Endothelial cell of umbilical vein (primary cell): ENCODE measurements around the gene PRSS48. TPM values are rescaled to one million over a fixed set of nuclear protein-coding genes. Genes with fewer than 3 reads are reported as not detected.

Experiments
- BruUV-seq: library from RNA; stranded (reverse); fragments of 400-500 nt; replicated peaks from 2 replicates; lab custom pipeline; 2021; lab: Mats Ljungman, UMichigan
- CTCF ChIA-PET: fragments of 300-600, 350-600 bp; sonication (Branson Sonifier 250); formaldehyde crosslinking; loops from one replicate; lab custom pipeline; 2021; ENCODE audit warnings: antibody characterized with exemption, inconsistent platforms; lab: Charles Lee
- POLR2A ChIA-PET: fragments of 300-600, 350-600 bp; sonication (Branson Sonifier 250); formaldehyde crosslinking; loops from one replicate; lab custom pipeline; 2021; ENCODE audit warnings: antibody characterized with exemption, inconsistent platforms; lab: Charles Lee
- DNase-seq: peaks from one replicate; pipeline ENCODE4 v3.0.0-alpha.2; 2011; ENCODE audit warnings: low read depth, low spot score
- FAIRE-seq: peaks from 2 replicates; lab custom pipeline; 2011; peaks lifted over from hg19 to GRCh38; lab: Jason Lieb, UNC
- H2AFZ ChIP-seq: 2 replicates; pipeline ENCODE4 v1.6.0; 2012; ENCODE audit warnings: low read depth, low read length, control low read depth, inconsistent platforms
- H3K27ac ChIP-seq: 2 replicates; pipeline ENCODE4 v1.5.1; 2011; ENCODE audit warnings: low read depth, mild to moderate bottlenecking, control low read depth, low read length, moderate library complexity; ENCODE audit not compliant: insufficient read depth
- H3K27me3 ChIP-seq, 2 experiments: 2 replicates each; pipeline versions ENCODE4 v1.6.0 to v1.6.1; 2011; ENCODE audit warnings: low read length in 2 of 2, mixed read lengths in 1 of 2; ENCODE audit not compliant: control insufficient read depth in 2 of 2, insufficient read depth in 2 of 2
- H3K36me3 ChIP-seq, 2 experiments: 2 replicates in 1 of 2; 3 replicates in 1 of 2; pipeline ENCODE4 v1.5.1; 2011; ENCODE audit warnings: low read length in 2 of 2, mild to moderate bottlenecking in 1 of 2, moderate library complexity in 1 of 2; ENCODE audit not compliant: control insufficient read depth in 2 of 2, insufficient read depth in 2 of 2; ENCODE audit errors: extremely low read depth in 1 of 2
- H3K4me1 ChIP-seq: 3 replicates; pipeline ENCODE4 v1.5.1; 2011; ENCODE audit warnings: mild to moderate bottlenecking, low read length; ENCODE audit not compliant: control insufficient read depth, insufficient read depth; ENCODE audit errors: extremely low read depth
- H3K4me2 ChIP-seq: 2 replicates; pipeline ENCODE4 v1.6.1; 2011; ENCODE audit warnings: low read length, control low read depth, mixed read lengths; ENCODE audit not compliant: insufficient read depth
- H3K4me3 ChIP-seq, 3 experiments: fragments of 200-600 bp in 1 of 3; sonication (generic), shearing (Covaris generic) in 1 of 3; replicated peaks in 1 of 3; 2 replicates each; pipeline ENCODE4 v1.5.1; 2011 to 2016; ENCODE audit warnings: control low read depth in 3 of 3, low read length in 3 of 3, mild to moderate bottlenecking in 2 of 3, inconsistent platforms in 1 of 3, low read depth in 1 of 3, moderate library complexity in 1 of 3; ENCODE audit not compliant: insufficient read depth in 1 of 3
- H3K79me2 ChIP-seq: 2 replicates; pipeline ENCODE4 v1.6.0; 2012; ENCODE audit warnings: low read length, inconsistent platforms; ENCODE audit not compliant: control insufficient read depth, insufficient read depth
- H3K9ac ChIP-seq: replicated peaks from 2 replicates; pipeline ENCODE3; 2011; ENCODE audit warnings: low read length, control low read depth; ENCODE audit not compliant: insufficient read depth; ENCODE audit errors: extremely low read depth
- H3K9me1 ChIP-seq: replicated peaks from 3 replicates; pipeline ENCODE4 v1.6.0; 2011; ENCODE audit warnings: mild to moderate bottlenecking, low read length; ENCODE audit not compliant: control insufficient read depth, insufficient read depth; ENCODE audit errors: extremely low read depth
- H3K9me3 ChIP-seq: replicated peaks from 2 replicates; pipeline ENCODE4 v1.5.1; 2012; ENCODE audit warnings: low read length, inconsistent platforms; ENCODE audit not compliant: control insufficient read depth, insufficient read depth
- H4K20me1 ChIP-seq: replicated peaks from 2 replicates; pipeline ENCODE3; 2011; ENCODE audit warnings: mild to moderate bottlenecking, low read length; ENCODE audit not compliant: control insufficient read depth, insufficient read depth; ENCODE audit errors: extremely low read depth
- CTCF ChIP-seq, 2 donors: IDR thresholded peaks; 1 replicate in 1 of 2; 2 replicates in 1 of 2; pipeline ENCODE4 v1.5.1; 2011; ENCODE audit warnings: low read length in 2 of 2, mild to moderate bottlenecking in 2 of 2, moderate library complexity in 2 of 2, control low read depth in 1 of 2, inconsistent platforms in 1 of 2, low read depth in 1 of 2; ENCODE audit not compliant: insufficient read depth in 1 of 2; ENCODE audit errors: extremely low read depth in 1 of 2
- EZH2 ChIP-seq: IDR thresholded peaks from 2 replicates; pipeline ENCODE4 v1.6.1; 2012; ENCODE audit warnings: borderline replicate concordance, low read depth, mild to moderate bottlenecking, moderate library complexity, low read length, inconsistent platforms; ENCODE audit not compliant: severe bottlenecking
- FOS ChIP-seq: IDR thresholded peaks from 2 replicates; pipeline ENCODE4 v1.6.1; 2011; ENCODE audit warnings: mild to moderate bottlenecking, low read length, moderate library complexity, borderline replicate concordance; ENCODE audit not compliant: insufficient read depth
- GATA2 ChIP-seq: IDR thresholded peaks from 2 replicates; pipeline ENCODE4 v1.7.0; 2011; ENCODE audit warnings: low read depth, mild to moderate bottlenecking, moderate library complexity, mixed read lengths, low read length; ENCODE audit not compliant: insufficient read length, insufficient read depth
- JUN ChIP-seq: IDR thresholded peaks from 2 replicates; pipeline ENCODE4 v1.6.1; 2011; ENCODE audit warnings: borderline replicate concordance, low read depth; ENCODE audit not compliant: insufficient read length, insufficient read depth
- MAX ChIP-seq: IDR thresholded peaks from 2 replicates; pipeline ENCODE4 v1.6.1; 2011; ENCODE audit not compliant: insufficient read depth, insufficient read length
- MYC ChIP-seq: IDR thresholded peaks from one replicate; pipeline ENCODE4 v1.6.1; 2011; ENCODE audit warnings: mild to moderate bottlenecking, low read depth, low read length
- POLR2A ChIP-seq: IDR thresholded peaks from 2 replicates; pipeline ENCODE4 v1.6.1; 2012; ENCODE audit warnings: low read depth, mild to moderate bottlenecking, control low read depth, low read length
- POLR2AphosphoS5 ChIP-seq: IDR thresholded peaks from 2 replicates; pipeline ENCODE4 v1.6.1; 2012; ENCODE audit warnings: low read depth, mild to moderate bottlenecking, control low read depth, low read length, moderate library complexity; ENCODE audit not compliant: insufficient read depth
- dilution Hi-C: fragments of 300-500 bp; cut with MboI; formaldehyde crosslinking; loops from one replicate; pipeline ENCODE4 v1.15.0; 2019; ENCODE audit warnings: low sequenced_read_pairs; ENCODE audit not compliant: extremely low pct_ligation_motif_present
- intact Hi-C: fragments of 100-400 bp; cut with micrococcal nuclease; formaldehyde crosslinking; loops from one replicate; pipeline ENCODE4 v1.10.0; 2022
- polyA plus RNA-seq, 4 experiments: library from polyadenylated mRNA; depleted of rRNA in 3 of 4; stranded (reverse) in 3 of 4; unstranded in 1 of 4; fragments of >200 nt; gene quantifications; 2 replicates each; pipeline versions ENCODE4 v1.2.1 to v1.2.3, GENCODE V29; 2011 to 2012; ENCODE audit warnings: missing spikeins in 1 of 4
- total RNA-seq: library from RNA; stranded (reverse); gene quantifications from 2 replicates; pipeline ENCODE4 v1.2.3, GENCODE V29; 2021

The PRSS48 gene
- total and polyA plus RNA-seq, 2 donors (not counting 3 experiments of a cell fraction or from before 2014, with no cell fraction given), result not detected

- no peak for FAIRE-seq
- peaks cover 47% of the 10 kb centered on the region for H3K79me2 ChIP-seq
Measured at GRCh38 chr4:151313306-151314009, 36.5 kb downstream of the PRSS48 start.

More at GRCh38 chr4:151313306-151314009, 36.5 kb downstream of the PRSS48 start:
- no peak for TF ChIP-seq CTCF (IDR thresholded peaks at IDR 0.05; ENCODE audit: extremely low read depth in 1 of 2, insufficient read depth in 1 of 2, low read depth in 1 of 2, low read length in 2 of 2)
- TF ChIP-seq FOS, result no peak
- no peak for TF ChIP-seq EZH2
- TF ChIP-seq JUN, result no peak
- no peak for TF ChIP-seq MYC
- no peak for TF ChIP-seq MAX
- no peak for TF ChIP-seq GATA2
- no peak for TF ChIP-seq POLR2AphosphoS5
- TF ChIP-seq POLR2A, result no peak
- Histone ChIP-seq H3K36me3 (no peaks in the 10 kb centered on the region), H3K4me1 (peaks cover 48% of the 10 kb centered on the region), H3K9me1 (no peaks in the 10 kb centered on the region), H3K4me2 (no peak overlapping the region), H3K9me3 (no peaks in the 10 kb centered on the region), H2AFZ (no peak overlapping the region), H3K9ac (no peak overlapping the region), H4K20me1 (no peaks in the 10 kb centered on the region), H3K27me3 (no peaks in the 10 kb centered on the region), H3K4me3 (no peak overlapping the region), H3K27ac (no peak overlapping the region)
- no peak for DNase-seq
- no TSS peak for BruUV-seq
- intact Hi-C loops, result no loop called here
- dilution Hi-C loops, result no loop called here
- ChIA-PET CTCF (interaction anchor here (0.5 to 2.5 kb wide), 4 partner anchors 11 to 16 kb away, joined by 3 to 11 read pairs (median 4); partner anchors contain the start of gene SH3D19), POLR2A (no interaction called here)
